MCF 10A (cell line): ENCODE results near the gene RSPO1. TPM values are rescaled to one million over a fixed set of nuclear protein-coding genes. Genes with fewer than 3 reads are reported as not detected.

Experiments used
- BruUV-seq: library from RNA; stranded (reverse); fragments of 400-500 nt; replicated peaks from 2 replicates; lab custom pipeline; 2021; lab: Mats Ljungman, UMichigan
- CTCF ChIA-PET: fragments of 300-600 bp; sonication (Branson Sonifier 250); formaldehyde crosslinking; extraction: SDS; loops from one replicate; lab custom pipeline; 2021; ENCODE audit warnings: antibody characterized with exemption, inconsistent platforms; lab: Yijun Ruan, JAX
- POLR2A ChIA-PET: fragments of 300-600, 350-650 bp; sonication (Branson Sonifier 250); formaldehyde crosslinking; extraction: SDS; loops from one replicate; lab custom pipeline; 2020; ENCODE audit warnings: antibody characterized with exemption, inconsistent platforms; lab: Yijun Ruan, JAX
- DNase-seq: peaks from one replicate; pipeline ENCODE4 v3.0.0-alpha.2; 2018; ENCODE audit not compliant: unreplicated experiment
- H3K27ac Mint-ChIP-seq: one replicate; pipeline ENCODE4 v1.8.0; 2022; ENCODE audit warnings: mild to moderate bottlenecking, low read depth, mixed read lengths; ENCODE audit not compliant: unreplicated experiment
- H3K27me3 Mint-ChIP-seq: one replicate; pipeline ENCODE4 v1.8.0; 2022; ENCODE audit warnings: mixed read lengths; ENCODE audit not compliant: insufficient read depth, unreplicated experiment
- H3K36me3 Mint-ChIP-seq: one replicate; pipeline ENCODE4 v1.8.0; 2022; ENCODE audit warnings: mild to moderate bottlenecking, moderate library complexity, mixed read lengths; ENCODE audit not compliant: insufficient read depth, unreplicated experiment
- H3K4me1 Mint-ChIP-seq: one replicate; pipeline ENCODE4 v1.8.0; 2022; ENCODE audit warnings: mixed read lengths; ENCODE audit not compliant: insufficient read depth, unreplicated experiment
- H3K4me3 Mint-ChIP-seq: one replicate; pipeline ENCODE4 v1.8.0; 2022; ENCODE audit warnings: mild to moderate bottlenecking, moderate library complexity, mixed read lengths; ENCODE audit not compliant: unreplicated experiment
- H3K9me3 Mint-ChIP-seq: one replicate; pipeline ENCODE4 v1.8.0; 2022; ENCODE audit warnings: mixed read lengths; ENCODE audit not compliant: unreplicated experiment
- CTCF ChIP-seq: fragments of 200-600 bp; IDR thresholded peaks from one replicate; pipeline ENCODE4 v1.8.0; 2022; ENCODE audit warnings: antibody characterized with exemption, mild to moderate bottlenecking; ENCODE audit not compliant: unreplicated experiment
- intact Hi-C: fragments of 100-400 bp; cut with micrococcal nuclease; formaldehyde crosslinking; loops from 2 replicates; pipeline ENCODE4 v1.14.1; 2022
- total RNA-seq: library from RNA; stranded (reverse); gene quantifications from 2 replicates; pipeline ENCODE4 v1.2.3, GENCODE V29; 2022

RSPO1 gene
- total RNA-seq, 1 experiment from 2014 or later: not detected

- Mint-ChIP-seq H3K36me3 (no peaks in the 10 kb centered on the region), H3K27me3 (peaks cover 75% of the 10 kb centered on the region), H3K4me1 (peaks cover 4% of the 10 kb centered on the region), H3K4me3 (no peak overlapping the region), H3K9me3 (no peaks in the 10 kb centered on the region), H3K27ac (no peak overlapping the region)
- ChIA-PET POLR2A (no interaction called here), CTCF (interaction anchor here (0.6 to 1.7 kb wide), 3 partner anchors 16 to 49 kb away, joined by 3 to 6 read pairs (median 4); no protein-coding TSS in a partner anchor)
- intact Hi-C loops: no loop called here
- no TSS peak for BruUV-seq
- no peak for TF ChIP-seq CTCF
- no peak for DNase-seq
These were observed 1.4 kb downstream of the RSPO1 start for GRCh38 chr1:37633040-37633937.

- ChIA-PET POLR2A (interaction anchor here (0.6 kb wide), 1 partner anchor 29 kb away, joined by 4 read pairs; no protein-coding TSS in a partner anchor), CTCF (interaction anchor here (1.0 to 1.2 kb wide), 2 partner anchors 16 to 1078 kb away, joined by 3 read pairs; no protein-coding TSS in a partner anchor)
- Mint-ChIP-seq H3K4me1 (peaks cover 4% of the 10 kb centered on the region), H3K36me3 (no peaks in the 10 kb centered on the region), H3K27me3 (peaks cover 80% of the 10 kb centered on the region), H3K9me3 (no peaks in the 10 kb centered on the region), H3K27ac (no peak overlapping the region), H3K4me3 (no peak overlapping the region)
- DNase-seq: no peak
- TF ChIP-seq CTCF: no peak
- BruUV-seq: no TSS peak
- intact Hi-C loops: no loop called here
These were observed 3.7 kb downstream of the RSPO1 start for GRCh38 chr1:37631036-37631435.

- no peak for DNase-seq
- Mint-ChIP-seq H3K27ac (no peak overlapping the region), H3K36me3 (no peaks in the 10 kb centered on the region), H3K4me1 (peaks cover 4% of the 10 kb centered on the region), H3K4me3 (no peak overlapping the region), H3K9me3 (no peaks in the 10 kb centered on the region), H3K27me3 (peaks cover 80% of the 10 kb centered on the region)
- TF ChIP-seq CTCF: no peak
- ChIA-PET CTCF (interaction anchor here (1.0 to 1.3 kb wide), 2 partner anchors 15 to 27 kb away, joined by 3 to 4 read pairs; no protein-coding TSS in a partner anchor), POLR2A (interaction anchor here (0.6 kb wide), 1 partner anchor 28 kb away, joined by 4 read pairs; no protein-coding TSS in a partner anchor)
- no TSS peak for BruUV-seq
- intact Hi-C loops: no loop called here
These were observed 4.2 kb downstream of the RSPO1 start for GRCh38 chr1:37630426-37631028.
